Sigmoid colon (tissue), 7 donors: ENCODE data around the gene YAP1. TPM values are rescaled to one million over a fixed set of nuclear protein-coding genes. Genes with fewer than 3 reads are reported as not detected.
A peak's percentile ranks its signal among the peaks of the same experiment; 100 is the strongest.

Source experiments
- DNase-seq: peaks from one replicate; pipeline ENCODE4 v3.0.0-alpha.2; 2019
- H3K27ac ChIP-seq, 4 donors: fragments of 200-600 bp; sonication (generic); one replicate each; pipeline ENCODE4 v1.5.1; 2016 to 2019; ENCODE audit warnings: mild to moderate bottlenecking in 1 of 4
- H3K27me3 ChIP-seq, 3 donors: fragments of 200-600 bp; sonication (generic); one replicate each; pipeline ENCODE4 v1.5.1; 2019; ENCODE audit warnings: mild to moderate bottlenecking in 1 of 3
- H3K36me3 ChIP-seq, 4 donors: fragments of 200-600 bp; sonication (generic); one replicate each; pipeline ENCODE4 v1.5.1; 2016 to 2019
- H3K4me1 ChIP-seq, 4 donors: fragments of 200-600 bp; sonication (generic); one replicate each; pipeline ENCODE4 v1.5.1; 2017 to 2019
- H3K4me3 ChIP-seq, 4 donors: fragments of 200-600 bp; sonication (generic); one replicate each; pipeline ENCODE4 v1.5.1; 2017 to 2019; ENCODE audit warnings: mild to moderate bottlenecking in 2 of 4, moderate library complexity in 1 of 4
- H3K9me3 ChIP-seq, 4 donors: fragments of 200-600 bp in 3 of 4; sonication (generic) in 3 of 4; one replicate each; pipeline versions ENCODE4 v1.5.1 to v1.6.1; 2013 to 2019
- EP300 ChIP-seq, 4 donors: sonication (generic); formaldehyde crosslinking; IDR thresholded peaks; one replicate each; pipeline ENCODE4 v1.6.1; 2017; ENCODE audit warnings: antibody characterized with exemption in 4 of 4
- POLR2A ChIP-seq, 2 donors: fragments of 450-650 bp; IDR thresholded peaks; one replicate each; pipeline ENCODE4 v1.6.1; 2016; ENCODE audit warnings: antibody characterized with exemption in 2 of 2, mild to moderate bottlenecking in 2 of 2, moderate library complexity in 2 of 2
- POLR2AphosphoS5 ChIP-seq, 4 donors: sonication (generic); formaldehyde crosslinking; IDR thresholded peaks; one replicate each; pipeline ENCODE4 v1.6.1; 2017; ENCODE audit warnings: antibody characterized with exemption in 4 of 4
- WGBS, 2 donors: extraction: QIAGEN DNeasy Blood & Tissue Kit; methylation state at CpG; one replicate each; pipeline ENCODE4 v1.1.7; 2013; 5-methylcytosine and 5-hydroxymethylcytosine counted together
- intact Hi-C: fragments of 100-400 bp; cut with DNase I; formaldehyde crosslinking; loops from one replicate; pipeline ENCODE4 v1.15.1; 2023
- polyA plus RNA-seq, 3 donors: library from polyadenylated mRNA; stranded (reverse); fragments of 200-250 nt; gene quantifications; one replicate each; pipeline ENCODE4 v1.2.3, GENCODE V29; 2013
- total RNA-seq, 4 donors: library from RNA; depleted of rRNA; stranded (reverse); fragments of >200 nt; gene quantifications; one replicate each; pipeline ENCODE4 v1.1.0, GENCODE V29; 2016
- TF ChIP-seq, protein P1 (sequence below), 4 experiments: fragments of 450-650 bp in 3 of 4; fragments of 200-600 bp in 1 of 4; IDR thresholded peaks; one replicate each; pipeline ENCODE4 v1.5.1; 2016 to 2019; ENCODE audit warnings: antibody characterized with exemption in 4 of 4, mild to moderate bottlenecking in 3 of 4, moderate library complexity in 2 of 4
- donor health status: healthy with polysubstance abuse.
- donor health status: Bipolar disorder and iron deficiency.
- donor health status: healthy.

Gene YAP1
- total and polyA plus RNA-seq, 7 donors = 12.0 to 239 (median 159) TPM

- peaks cover 0 to 10% (median 0%) of the 10 kb centered on the region in 4 donors for H3K36me3 ChIP-seq
- H3K4me1 ChIP-seq = peaks cover 0 to 25% (median 18%) of the 10 kb centered on the region in 4 donors
- intact Hi-C loops = no loop called here
- 65 to 73% methylated on average over 5 of the region's 6 CpGs for WGBS, 2 donors
- H3K27ac ChIP-seq = peak overlapping the region in 2 of 4 donors; percentile 54 to 62
- no peak for DNase-seq
- H3K27me3 ChIP-seq = no peaks in the 10 kb centered on the region
- H3K4me3 ChIP-seq = no peak overlapping the region
- no peaks in the 10 kb centered on the region for H3K9me3 ChIP-seq
- TF ChIP-seq POLR2A (IDR thresholded peaks at IDR 0.05) (no peak), POLR2AphosphoS5 (IDR thresholded peaks at IDR 0.05) (no peak), EP300 (IDR thresholded peaks at IDR 0.05) (no peak)
- TF ChIP-seq, protein P1, sequence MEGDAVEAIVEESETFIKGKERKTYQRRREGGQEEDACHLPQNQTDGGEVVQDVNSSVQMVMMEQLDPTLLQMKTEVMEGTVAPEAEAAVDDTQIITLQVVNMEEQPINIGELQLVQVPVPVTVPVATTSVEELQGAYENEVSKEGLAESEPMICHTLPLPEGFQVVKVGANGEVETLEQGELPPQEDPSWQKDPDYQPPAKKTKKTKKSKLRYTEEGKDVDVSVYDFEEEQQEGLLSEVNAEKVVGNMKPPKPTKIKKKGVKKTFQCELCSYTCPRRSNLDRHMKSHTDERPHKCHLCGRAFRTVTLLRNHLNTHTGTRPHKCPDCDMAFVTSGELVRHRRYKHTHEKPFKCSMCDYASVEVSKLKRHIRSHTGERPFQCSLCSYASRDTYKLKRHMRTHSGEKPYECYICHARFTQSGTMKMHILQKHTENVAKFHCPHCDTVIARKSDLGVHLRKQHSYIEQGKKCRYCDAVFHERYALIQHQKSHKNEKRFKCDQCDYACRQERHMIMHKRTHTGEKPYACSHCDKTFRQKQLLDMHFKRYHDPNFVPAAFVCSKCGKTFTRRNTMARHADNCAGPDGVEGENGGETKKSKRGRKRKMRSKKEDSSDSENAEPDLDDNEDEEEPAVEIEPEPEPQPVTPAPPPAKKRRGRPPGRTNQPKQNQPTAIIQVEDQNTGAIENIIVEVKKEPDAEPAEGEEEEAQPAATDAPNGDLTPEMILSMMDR (IDR thresholded peaks at IDR 0.05) = no peak
These were observed 62.0 kb downstream of the YAP1 start for GRCh38 chr11:102172127-102172848.

DNA sequence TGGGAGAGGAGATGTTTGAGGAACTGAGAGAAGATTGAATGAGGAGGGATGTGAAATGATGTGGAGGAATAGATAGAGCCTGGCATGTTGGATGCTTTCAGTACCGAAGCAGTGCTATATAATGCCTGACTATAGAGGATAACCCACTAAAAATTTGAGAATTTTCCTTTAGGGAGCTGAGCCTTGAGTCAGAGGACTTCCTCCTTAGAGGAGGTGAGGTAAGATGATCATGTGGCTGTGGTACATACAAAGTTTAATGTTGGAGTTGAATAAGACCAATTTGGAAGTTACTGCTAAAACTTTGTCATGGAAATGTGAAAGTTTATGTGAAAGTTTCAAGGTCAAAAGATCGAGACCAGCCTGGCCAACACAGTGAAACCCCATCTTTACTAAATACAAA, 66.9 kb downstream of the YAP1 start:
- H3K27me3 ChIP-seq = no peaks in the 10 kb centered on the region
- WGBS, 2 donors = 95 to 98% methylated on average over 2 of the region's 2 CpGs
- H3K9me3 ChIP-seq = no peaks in the 10 kb centered on the region
- peak overlapping the region; percentile 0 to 80 (median 66) for H3K27ac ChIP-seq
- no peak for DNase-seq
- H3K4me3 ChIP-seq = no peak overlapping the region
- intact Hi-C loops = no loop called here
- peaks cover 0 to 10% (median 0%) of the 10 kb centered on the region in 4 donors for H3K36me3 ChIP-seq
- peaks cover 0 to 17% (median 12%) of the 10 kb centered on the region in 4 donors for H3K4me1 ChIP-seq
- TF ChIP-seq, protein P1 (IDR thresholded peaks at IDR 0.05) = no peak
- TF ChIP-seq POLR2A (IDR thresholded peaks at IDR 0.05) = no peak
- no peak for TF ChIP-seq POLR2AphosphoS5 (IDR thresholded peaks at IDR 0.05)
- TF ChIP-seq EP300 (IDR thresholded peaks at IDR 0.05) = no peak

- WGBS, 2 donors = 41 to 52% methylated on average over 4 of the region's 4 CpGs
- no peak for DNase-seq
- Histone ChIP-seq H3K27me3 (no peaks in the 10 kb centered on the region), H3K4me3 (no peak overlapping the region), H3K27ac (peak overlapping the region; percentile 58 to 80 (median 66)), H3K9me3 (no peaks in the 10 kb centered on the region), H3K4me1 (peaks cover 0 to 17% (median 10%) of the 10 kb centered on the region in 4 donors), H3K36me3 (peaks cover 0 to 10% (median 0%) of the 10 kb centered on the region in 4 donors)
- intact Hi-C loops = no loop called here
- TF ChIP-seq EP300 (IDR thresholded peaks at IDR 0.05) = no peak
- peak; percentile 37 to 66 (median 44) for TF ChIP-seq POLR2AphosphoS5 (IDR thresholded peaks at IDR 0.05)
These were observed 67.9 kb downstream of the YAP1 start for GRCh38 chr11:102177974-102178631.

DNA sequence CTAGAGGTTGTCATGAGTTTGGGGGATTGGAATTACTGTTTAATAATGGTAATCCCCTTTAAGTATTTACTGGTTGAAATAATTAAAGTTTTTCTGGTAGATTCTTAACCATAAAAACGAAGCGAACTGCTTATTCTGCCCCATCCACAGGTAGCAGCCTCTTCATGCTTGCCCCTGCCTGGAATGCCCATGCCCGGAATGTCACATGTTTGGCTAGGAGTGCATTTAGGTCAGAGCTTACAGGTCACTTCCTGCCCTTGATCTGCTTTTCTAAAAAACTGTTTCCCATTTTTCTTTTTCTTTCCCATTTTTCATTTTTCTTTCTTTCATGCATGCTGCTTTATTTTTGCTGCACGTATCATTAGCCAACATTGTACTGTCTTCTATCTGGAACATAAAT, 69.1 kb downstream of the YAP1 start:
- Histone ChIP-seq H3K4me1 (peaks cover 0 to 17% (median 11%) of the 10 kb centered on the region in 4 donors), H3K9me3 (no peaks in the 10 kb centered on the region), H3K4me3 (no peak overlapping the region), H3K27me3 (no peaks in the 10 kb centered on the region), H3K27ac (peak overlapping the region in 2 of 4 donors; percentile 64 to 80), H3K36me3 (peaks cover 0 to 6% (median 0%) of the 10 kb centered on the region in 4 donors)
- TF ChIP-seq, protein P1 (IDR thresholded peaks at IDR 0.05) = no peak
- no peak for TF ChIP-seq POLR2AphosphoS5 (IDR thresholded peaks at IDR 0.05)
- TF ChIP-seq POLR2A (IDR thresholded peaks at IDR 0.05) = no peak
- TF ChIP-seq EP300 (IDR thresholded peaks at IDR 0.05) = no peak
- WGBS, 2 donors = 90 to 92% methylated on average over 4 of the region's 4 CpGs
- intact Hi-C loops = no loop called here
- DNase-seq = no peak

GRCh38 chr11:102184269-102184987, 74.2 kb downstream of the YAP1 start:
- no peak for DNase-seq
- intact Hi-C loops = no loop called here
- Histone ChIP-seq H3K36me3 (no peaks in the 10 kb centered on the region), H3K27me3 (no peaks in the 10 kb centered on the region), H3K9me3 (no peaks in the 10 kb centered on the region), H3K4me3 (no peak overlapping the region), H3K27ac (no peak overlapping the region), H3K4me1 (peaks cover 0 to 37% (median 26%) of the 10 kb centered on the region in 4 donors)
- no peak for TF ChIP-seq POLR2A (IDR thresholded peaks at IDR 0.05)
- no peak for TF ChIP-seq EP300 (IDR thresholded peaks at IDR 0.05)
- no peak for TF ChIP-seq POLR2AphosphoS5 (IDR thresholded peaks at IDR 0.05)
- TF ChIP-seq, protein P1 (IDR thresholded peaks at IDR 0.05) = no peak
- 81 to 89% methylated on average over 3 of the region's 3 CpGs for WGBS, 2 donors
